Measurements from ENCODE around the gene C5orf46. TPM values are rescaled to one million over a fixed set of nuclear protein-coding genes. Genes with fewer than 3 reads are reported as not detected.

Gene C5orf46
- total and polyA plus RNA-seq, 2 of the 13 experiments (the other 11 are each of a cell fraction or from before 2014, with no cell fraction given): not detected

DNA sequence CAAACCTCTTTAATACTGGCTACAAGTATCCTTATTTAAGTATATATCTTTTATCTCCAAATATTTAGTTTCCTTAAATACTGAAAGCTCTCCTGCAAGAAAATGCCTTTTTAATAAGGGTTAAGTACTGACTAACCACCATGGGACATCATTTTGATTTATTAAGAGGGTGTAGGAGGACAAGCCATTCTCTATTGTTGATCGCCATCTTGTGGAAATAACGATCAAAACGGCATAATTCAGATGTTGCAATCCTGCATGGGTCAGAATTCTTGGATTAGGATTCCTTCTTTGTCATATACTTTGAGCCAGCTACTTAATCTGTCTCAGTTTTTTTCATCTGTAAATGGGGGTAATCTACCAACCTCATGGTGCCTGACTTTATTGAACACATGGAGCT, 28.7 kb upstream of the C5orf46 start (continued):
- no peak for TF ChIP-seq SKI (IDR thresholded peaks at IDR 0.05; ENCODE audit: partially characterized antibody)
- no peak for TF ChIP-seq ZNF143 (CRISPR knock-in tag; IDR thresholded peaks at IDR 0.05)
- peak; percentile 78 for TF ChIP-seq CEBPG (CRISPR knock-in tag; IDR thresholded peaks at IDR 0.05)
- TF ChIP-seq CEBPB (IDR thresholded peaks at IDR 0.05; ENCODE audit: borderline replicate concordance, low read depth, low read length): peak; percentile 42; the same call in 1 of the 2 replicates

DNA sequence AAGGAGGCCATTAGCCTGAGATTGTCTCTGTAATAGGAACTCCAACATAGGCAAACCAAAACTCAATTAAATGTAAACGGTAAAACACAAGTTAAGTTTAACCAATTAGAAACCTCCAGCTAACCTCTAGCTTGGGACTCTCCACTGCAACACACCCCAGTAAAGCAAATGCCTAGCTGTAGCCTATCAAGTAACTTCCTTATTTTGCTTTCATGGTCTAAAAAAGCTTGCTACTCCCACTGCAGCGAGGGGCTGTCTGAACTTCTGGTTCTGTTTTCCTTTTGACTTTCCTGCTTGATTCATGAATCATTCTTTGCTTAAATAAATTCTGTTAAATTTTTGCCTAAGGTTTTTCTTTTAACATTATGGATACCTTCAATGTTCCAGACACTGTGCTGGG, 24.4 kb upstream of the C5orf46 start:
- ATAC-seq (no peak), DNase-seq (ENCODE audit: low spot score) (no peak), FAIRE-seq (no peak)
- CTCF ChIA-PET (ENCODE audit: low intra/inter-chr PET ratio, low total read pairs): no interaction called here
- POLR2A ChIA-PET: no interaction called here
- H2AFZ ChIP-seq (ENCODE audit: low read length): no peak overlapping the region
- intact Hi-C loops (cut with micrococcal nuclease; ENCODE audit: unreplicated experiment) (no loop called here), in situ Hi-C loops (cut with HindIII; ENCODE audit: extremely low pct_ligation_motif_present, low pct_unique_long_range_greater_than_20kb) (loop anchor here (10.0 kb wide), 1 partner anchor 306 kb away; no protein-coding TSS in a partner anchor)
- H3K79me2 ChIP-seq (ENCODE audit: insufficient read depth, low read length): no peaks in the 10 kb centered on the region
- TF ChIP-seq NAIF1 (CRISPR knock-in tag; IDR thresholded peaks at IDR 0.05; ENCODE audit: borderline replicate concordance) (no peak), ZNF275 (CRISPR knock-in tag; IDR thresholded peaks at IDR 0.05; ENCODE audit: borderline replicate concordance) (no peak), SOX13 (IDR thresholded peaks at IDR 0.05) (no peak), SOX13 (CRISPR knock-in tag; conservative IDR thresholded peaks at IDR 0.05 in 1 of 2, IDR thresholded peaks at IDR 0.05 in 1 of 2) (no peak), ZNF773 (CRISPR knock-in tag; IDR thresholded peaks at IDR 0.05; ENCODE audit: borderline replicate concordance) (no peak), ZNF75D (CRISPR knock-in tag; IDR thresholded peaks at IDR 0.05; ENCODE audit: borderline replicate concordance) (no peak), CREBL2 (CRISPR knock-in tag; IDR thresholded peaks at IDR 0.05; ENCODE audit: borderline replicate concordance) (no peak), SOX5 (CRISPR knock-in tag; IDR thresholded peaks at IDR 0.05; ENCODE audit: borderline replicate concordance) (no peak), RFX3 (CRISPR knock-in tag; IDR thresholded peaks at IDR 0.05) (no peak), ZNF841 (CRISPR knock-in tag; IDR thresholded peaks at IDR 0.05; ENCODE audit: borderline replicate concordance) (no peak), TBL1XR1 (IDR thresholded peaks at IDR 0.05; ENCODE audit: borderline replicate concordance, low read length, partially characterized antibody) (no peak), SNAPC2 (CRISPR knock-in tag; IDR thresholded peaks at IDR 0.05) (no peak), ZNF709 (CRISPR knock-in tag; IDR thresholded peaks at IDR 0.05) (no peak)
- TF ChIP-seq, protein P1, sequence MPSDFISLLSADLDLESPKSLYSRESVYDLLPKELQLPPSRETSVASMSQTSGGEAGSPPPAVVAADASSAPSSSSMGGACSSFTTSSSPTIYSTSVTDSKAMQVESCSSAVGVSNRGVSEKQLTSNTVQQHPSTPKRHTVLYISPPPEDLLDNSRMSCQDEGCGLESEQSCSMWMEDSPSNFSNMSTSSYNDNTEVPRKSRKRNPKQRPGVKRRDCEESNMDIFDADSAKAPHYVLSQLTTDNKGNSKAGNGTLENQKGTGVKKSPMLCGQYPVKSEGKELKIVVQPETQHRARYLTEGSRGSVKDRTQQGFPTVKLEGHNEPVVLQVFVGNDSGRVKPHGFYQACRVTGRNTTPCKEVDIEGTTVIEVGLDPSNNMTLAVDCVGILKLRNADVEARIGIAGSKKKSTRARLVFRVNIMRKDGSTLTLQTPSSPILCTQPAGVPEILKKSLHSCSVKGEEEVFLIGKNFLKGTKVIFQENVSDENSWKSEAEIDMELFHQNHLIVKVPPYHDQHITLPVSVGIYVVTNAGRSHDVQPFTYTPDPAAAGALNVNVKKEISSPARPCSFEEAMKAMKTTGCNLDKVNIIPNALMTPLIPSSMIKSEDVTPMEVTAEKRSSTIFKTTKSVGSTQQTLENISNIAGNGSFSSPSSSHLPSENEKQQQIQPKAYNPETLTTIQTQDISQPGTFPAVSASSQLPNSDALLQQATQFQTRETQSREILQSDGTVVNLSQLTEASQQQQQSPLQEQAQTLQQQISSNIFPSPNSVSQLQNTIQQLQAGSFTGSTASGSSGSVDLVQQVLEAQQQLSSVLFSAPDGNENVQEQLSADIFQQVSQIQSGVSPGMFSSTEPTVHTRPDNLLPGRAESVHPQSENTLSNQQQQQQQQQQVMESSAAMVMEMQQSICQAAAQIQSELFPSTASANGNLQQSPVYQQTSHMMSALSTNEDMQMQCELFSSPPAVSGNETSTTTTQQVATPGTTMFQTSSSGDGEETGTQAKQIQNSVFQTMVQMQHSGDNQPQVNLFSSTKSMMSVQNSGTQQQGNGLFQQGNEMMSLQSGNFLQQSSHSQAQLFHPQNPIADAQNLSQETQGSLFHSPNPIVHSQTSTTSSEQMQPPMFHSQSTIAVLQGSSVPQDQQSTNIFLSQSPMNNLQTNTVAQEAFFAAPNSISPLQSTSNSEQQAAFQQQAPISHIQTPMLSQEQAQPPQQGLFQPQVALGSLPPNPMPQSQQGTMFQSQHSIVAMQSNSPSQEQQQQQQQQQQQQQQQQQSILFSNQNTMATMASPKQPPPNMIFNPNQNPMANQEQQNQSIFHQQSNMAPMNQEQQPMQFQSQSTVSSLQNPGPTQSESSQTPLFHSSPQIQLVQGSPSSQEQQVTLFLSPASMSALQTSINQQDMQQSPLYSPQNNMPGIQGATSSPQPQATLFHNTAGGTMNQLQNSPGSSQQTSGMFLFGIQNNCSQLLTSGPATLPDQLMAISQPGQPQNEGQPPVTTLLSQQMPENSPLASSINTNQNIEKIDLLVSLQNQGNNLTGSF (CRISPR knock-in tag; IDR thresholded peaks at IDR 0.05): no peak
- TF ChIP-seq, protein P2, sequence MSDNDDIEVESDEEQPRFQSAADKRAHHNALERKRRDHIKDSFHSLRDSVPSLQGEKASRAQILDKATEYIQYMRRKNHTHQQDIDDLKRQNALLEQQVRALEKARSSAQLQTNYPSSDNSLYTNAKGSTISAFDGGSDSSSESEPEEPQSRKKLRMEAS (IDR thresholded peaks at IDR 0.05): no peak
- H3K4me3 ChIP-seq (replicated peaks in 1 of 3; ENCODE audit: insufficient read depth in 1 of 3, low read depth in 2 of 3, low read length in 3 of 3): no peak overlapping the region
- no peak overlapping the region for H3K4me2 ChIP-seq (ENCODE audit: low read depth, low read length)
- H3K4me1 ChIP-seq (ENCODE audit: insufficient read depth, low read length): no peaks in the 10 kb centered on the region
- H3K27ac ChIP-seq (ENCODE audit: extremely low read length, insufficient read depth, low read length): no peak overlapping the region
- H4K20me1 ChIP-seq (ENCODE audit: insufficient read depth, low read length): no peaks in the 10 kb centered on the region
- H3K36me3 ChIP-seq (replicated peaks in 1 of 2; ENCODE audit: control insufficient read depth in 1 of 2, insufficient read depth in 2 of 2, low read length in 2 of 2): no peaks in the 10 kb centered on the region
- H3K27me3 ChIP-seq (ENCODE audit: control insufficient read depth in 1 of 2, insufficient read depth in 2 of 2, low read length in 2 of 2): no peaks in the 10 kb centered on the region
- H3K9me3 ChIP-seq (ENCODE audit: low read length): no peaks in the 10 kb centered on the region
- BruUV-seq (replicated peaks): no TSS peak
- WGBS (ENCODE audit: low lambda C conversion rate): 0% methylated on average over 2 of the region's 2 CpGs
- no peak overlapping the region for H3K9ac ChIP-seq (ENCODE audit: insufficient read depth, low read depth, low read length)

Data from HepG2 (cell line).